SK-N-SH treated with all-trans-retinoic acid at 6 μM for 48 hours (cell line): ENCODE data around the gene C2CD3.
A peak's percentile ranks its signal among the peaks of the same experiment; 100 is the strongest.

ENCODE experiments used
- ATAC-seq: fragments of 200-7000 bp; cut with Tn5 transposase; 3 replicates; pipeline ENCODE4 v1.9.1; 2020; ENCODE audit warnings: mild to moderate bottlenecking, moderate library complexity
- ARNTL ChIP-seq: fragments of 450-650 bp; formaldehyde crosslinking; IDR thresholded peaks from 2 replicates; pipeline ENCODE4 v1.5.0; 2020; ENCODE audit warnings: low read depth, mild to moderate bottlenecking, moderate library complexity, borderline replicate concordance
- BACH2 ChIP-seq: fragments of 250-450 bp; sonication (Bioruptor Pico); IDR thresholded peaks from 2 replicates; pipeline ENCODE4 v1.9.0; 2021; ENCODE audit warnings: mild to moderate bottlenecking, borderline replicate concordance
- CSDC2 ChIP-seq: fragments of 250-450 bp; sonication (Bioruptor Pico); IDR thresholded peaks from 2 replicates; pipeline ENCODE4 v1.5.0; 2020; ENCODE audit warnings: mild to moderate bottlenecking, moderate library complexity
- ESRRG ChIP-seq: fragments of 250-450 bp; sonication (Bioruptor Pico); IDR thresholded peaks from 2 replicates; pipeline ENCODE4 v1.6.1; 2021; ENCODE audit warnings: mild to moderate bottlenecking
- GLIS3 ChIP-seq: fragments of 250-450 bp; sonication (Bioruptor Pico); IDR thresholded peaks from 2 replicates; pipeline ENCODE4 v1.5.0; 2020; ENCODE audit warnings: mild to moderate bottlenecking, moderate library complexity
- ISL1 ChIP-seq: fragments of 250-450 bp; sonication (Bioruptor Pico); IDR thresholded peaks from 2 replicates; pipeline ENCODE4 v2.1.2; 2022; ENCODE audit warnings: mild to moderate bottlenecking, moderate library complexity
- OSR1 ChIP-seq: fragments of 250-450 bp; sonication (Bioruptor Pico); IDR thresholded peaks from 2 replicates; pipeline ENCODE4 v1.8.0; 2022; ENCODE audit warnings: moderate library complexity, mild to moderate bottlenecking, inconsistent platforms
- PPARA ChIP-seq: fragments of 250-450 bp; sonication (Bioruptor Pico); IDR thresholded peaks from 2 replicates; pipeline ENCODE4 v1.5.0; 2020; ENCODE audit warnings: mild to moderate bottlenecking, borderline replicate concordance
- RARB ChIP-seq: fragments of 250-450 bp; sonication (Bioruptor Pico); IDR thresholded peaks from 2 replicates; pipeline ENCODE4 v1.8.0; 2021; ENCODE audit warnings: mild to moderate bottlenecking, moderate library complexity
- SNAI2 ChIP-seq: fragments of 250-450 bp; sonication (Bioruptor Pico); IDR thresholded peaks from 2 replicates; pipeline ENCODE4 v1.5.0; 2020; ENCODE audit warnings: mild to moderate bottlenecking, moderate library complexity
- TCF4 ChIP-seq: fragments of 250-450 bp; sonication (Bioruptor Pico); IDR thresholded peaks from 2 replicates; pipeline ENCODE4 v1.8.0; 2021; ENCODE audit warnings: mild to moderate bottlenecking, moderate library complexity, borderline replicate concordance
- TOX ChIP-seq: fragments of 250-450 bp; sonication (Bioruptor Pico); IDR thresholded peaks from 2 replicates; pipeline ENCODE4 v1.8.0; 2021; ENCODE audit warnings: mild to moderate bottlenecking, moderate library complexity, borderline replicate concordance
- ZC3H10 ChIP-seq: fragments of 250-450 bp; sonication (Bioruptor Pico); IDR thresholded peaks from 2 replicates; pipeline ENCODE4 v1.5.1; 2021; ENCODE audit warnings: mild to moderate bottlenecking, moderate library complexity
- ZFP3 ChIP-seq: fragments of 250-450 bp; sonication (Bioruptor Pico); IDR thresholded peaks from 2 replicates; pipeline ENCODE4 v1.5.0; 2020; ENCODE audit warnings: mild to moderate bottlenecking, moderate library complexity
- ZFP30 ChIP-seq: fragments of 450-650 bp; formaldehyde crosslinking; IDR thresholded peaks from 2 replicates; pipeline ENCODE4 v1.5.0; 2022; ENCODE audit warnings: mild to moderate bottlenecking, moderate library complexity
- ZNF565 ChIP-seq: fragments of 450-650 bp; formaldehyde crosslinking; conservative IDR thresholded peaks from 2 replicates; pipeline ENCODE4 v1.5.0; 2020; ENCODE audit warnings: low read depth, mild to moderate bottlenecking, moderate library complexity
- ZNF70 ChIP-seq: fragments of 450-650 bp; formaldehyde crosslinking; IDR thresholded peaks from 2 replicates; pipeline ENCODE4 v1.5.0; 2020; ENCODE audit warnings: mild to moderate bottlenecking, moderate library complexity
- ZNF8 ChIP-seq: fragments of 450-650 bp; formaldehyde crosslinking; IDR thresholded peaks from 2 replicates; pipeline ENCODE4 v1.5.0; 2020; ENCODE audit warnings: mild to moderate bottlenecking, moderate library complexity
- TF ChIP-seq, protein P1 (sequence below): fragments of 250-450 bp; sonication (Bioruptor Pico); IDR thresholded peaks from 2 replicates; pipeline ENCODE4 v1.8.0; 2021; ENCODE audit warnings: low read depth, mild to moderate bottlenecking, moderate library complexity, borderline replicate concordance
- TF ChIP-seq, protein P2 (sequence below): fragments of 250-450 bp; sonication (Bioruptor Pico); IDR thresholded peaks from 2 replicates; pipeline ENCODE4 v1.8.0; 2020; ENCODE audit warnings: mild to moderate bottlenecking, moderate library complexity, borderline replicate concordance
- TF ChIP-seq, protein P3 (sequence below): fragments of 250-450 bp; sonication (Bioruptor Pico); IDR thresholded peaks from 2 replicates; pipeline ENCODE4 v1.5.1; 2021; ENCODE audit warnings: mild to moderate bottlenecking, moderate library complexity
- TF ChIP-seq, protein P4 (sequence below): fragments of 250-450 bp; sonication (Bioruptor Pico); IDR thresholded peaks from 2 replicates; pipeline ENCODE4 v1.5.1; 2020; ENCODE audit warnings: low read depth, mild to moderate bottlenecking, moderate library complexity

Gene C2CD3

DNA sequence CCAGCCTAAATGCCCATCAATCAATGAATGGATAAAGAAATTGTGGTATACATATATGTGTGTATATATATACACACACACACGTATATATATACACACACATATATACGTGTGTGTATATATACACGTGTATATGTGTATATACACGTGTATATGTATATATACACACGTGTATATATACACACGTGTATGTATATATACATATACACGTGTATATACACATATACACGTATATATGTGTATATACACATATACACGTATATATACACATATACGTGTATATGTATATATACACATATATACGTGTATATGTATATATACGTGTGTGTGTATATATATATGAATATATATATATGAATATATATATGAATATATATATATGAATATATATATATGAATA, 54.1 kb downstream of the C2CD3 start:
- no peak for ATAC-seq
- TF ChIP-seq SNAI2 (CRISPR knock-in tag), result no peak
- TF ChIP-seq, protein P1, sequence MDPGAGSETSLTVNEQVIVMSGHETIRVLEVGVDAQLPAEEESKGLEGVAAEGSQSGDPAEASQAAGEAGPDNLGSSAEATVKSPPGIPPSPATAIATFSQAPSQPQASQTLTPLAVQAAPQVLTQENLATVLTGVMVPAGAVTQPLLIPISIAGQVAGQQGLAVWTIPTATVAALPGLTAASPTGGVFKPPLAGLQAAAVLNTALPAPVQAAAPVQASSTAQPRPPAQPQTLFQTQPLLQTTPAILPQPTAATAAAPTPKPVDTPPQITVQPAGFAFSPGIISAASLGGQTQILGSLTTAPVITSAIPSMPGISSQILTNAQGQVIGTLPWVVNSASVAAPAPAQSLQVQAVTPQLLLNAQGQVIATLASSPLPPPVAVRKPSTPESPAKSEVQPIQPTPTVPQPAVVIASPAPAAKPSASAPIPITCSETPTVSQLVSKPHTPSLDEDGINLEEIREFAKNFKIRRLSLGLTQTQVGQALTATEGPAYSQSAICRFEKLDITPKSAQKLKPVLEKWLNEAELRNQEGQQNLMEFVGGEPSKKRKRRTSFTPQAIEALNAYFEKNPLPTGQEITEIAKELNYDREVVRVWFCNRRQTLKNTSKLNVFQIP, result no peak
- TF ChIP-seq ESRRG, result no peak
- TF ChIP-seq TOX (CRISPR knock-in tag), result no peak
- TF ChIP-seq ZNF565 (CRISPR knock-in tag), result peak; percentile 44; the same call in 1 of the 2 replicates
- TF ChIP-seq ZNF70 (CRISPR knock-in tag), result 0 out of 2 replicates have a peak, but pooled peaks have one; percentile 34
- TF ChIP-seq ARNTL (CRISPR knock-in tag), result no peak

DNA sequence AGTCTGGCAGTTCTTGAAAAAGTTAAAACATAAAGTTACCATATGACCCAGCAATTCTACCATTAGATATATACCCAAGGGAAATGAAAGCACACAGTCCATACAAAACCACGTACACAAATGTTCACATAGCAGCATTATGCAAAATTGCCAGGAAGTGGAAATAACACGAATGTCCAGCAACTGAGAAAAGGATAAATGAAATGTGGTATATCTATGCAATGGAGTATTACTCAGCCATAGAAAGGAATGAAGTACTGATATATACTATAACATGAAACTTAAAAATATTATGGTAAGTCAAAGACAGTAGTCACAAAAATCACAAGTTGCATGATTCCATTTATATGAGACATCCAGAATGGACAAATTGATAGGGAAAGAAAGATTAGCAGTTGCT, 57.9 kb downstream of the C2CD3 start:
- no peak for ATAC-seq
- TF ChIP-seq ZNF70 (CRISPR knock-in tag) (no peak), ZNF8 (CRISPR knock-in tag) (peak; percentile 96)

DNA sequence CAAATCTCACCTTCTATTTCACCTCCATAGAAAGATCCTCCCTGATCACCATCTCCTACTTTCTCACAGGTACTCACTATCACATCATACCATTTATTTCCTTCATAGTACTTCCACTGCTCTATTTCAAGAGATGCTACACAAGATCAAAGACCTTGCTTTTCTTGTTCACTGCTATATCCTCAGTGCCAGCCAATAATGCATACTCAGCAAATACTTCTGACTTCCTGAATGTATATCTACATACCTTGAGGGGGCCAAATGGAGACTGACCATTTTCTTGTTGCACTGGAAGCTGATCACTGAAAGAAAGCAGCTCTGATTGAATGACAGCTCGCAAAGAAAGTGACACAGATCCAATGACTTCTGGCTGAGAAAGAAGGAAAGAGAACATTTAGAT, 64.7 kb downstream of the C2CD3 start:
- TF ChIP-seq ZNF565 (CRISPR knock-in tag) (no peak), ZFP3 (no peak), SNAI2 (CRISPR knock-in tag) (no peak), ARNTL (CRISPR knock-in tag) (no peak), ZNF8 (CRISPR knock-in tag) (no peak), TOX (CRISPR knock-in tag) (no peak), ZNF70 (CRISPR knock-in tag) (no peak), ESRRG (no peak), TCF4 (CRISPR knock-in tag) (no peak), BACH2 (CRISPR knock-in tag) (no peak), ZC3H10 (CRISPR knock-in tag) (no peak), PPARA (CRISPR knock-in tag) (no peak), ISL1 (CRISPR knock-in tag) (no peak), ZFP30 (CRISPR knock-in tag) (no peak), CSDC2 (no peak)
- TF ChIP-seq, protein P2, sequence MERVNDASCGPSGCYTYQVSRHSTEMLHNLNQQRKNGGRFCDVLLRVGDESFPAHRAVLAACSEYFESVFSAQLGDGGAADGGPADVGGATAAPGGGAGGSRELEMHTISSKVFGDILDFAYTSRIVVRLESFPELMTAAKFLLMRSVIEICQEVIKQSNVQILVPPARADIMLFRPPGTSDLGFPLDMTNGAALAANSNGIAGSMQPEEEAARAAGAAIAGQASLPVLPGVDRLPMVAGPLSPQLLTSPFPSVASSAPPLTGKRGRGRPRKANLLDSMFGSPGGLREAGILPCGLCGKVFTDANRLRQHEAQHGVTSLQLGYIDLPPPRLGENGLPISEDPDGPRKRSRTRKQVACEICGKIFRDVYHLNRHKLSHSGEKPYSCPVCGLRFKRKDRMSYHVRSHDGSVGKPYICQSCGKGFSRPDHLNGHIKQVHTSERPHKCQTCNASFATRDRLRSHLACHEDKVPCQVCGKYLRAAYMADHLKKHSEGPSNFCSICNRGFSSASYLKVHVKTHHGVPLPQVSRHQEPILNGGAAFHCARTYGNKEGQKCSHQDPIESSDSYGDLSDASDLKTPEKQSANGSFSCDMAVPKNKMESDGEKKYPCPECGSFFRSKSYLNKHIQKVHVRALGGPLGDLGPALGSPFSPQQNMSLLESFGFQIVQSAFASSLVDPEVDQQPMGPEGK (CRISPR knock-in tag), result no peak
- TF ChIP-seq, protein P3, sequence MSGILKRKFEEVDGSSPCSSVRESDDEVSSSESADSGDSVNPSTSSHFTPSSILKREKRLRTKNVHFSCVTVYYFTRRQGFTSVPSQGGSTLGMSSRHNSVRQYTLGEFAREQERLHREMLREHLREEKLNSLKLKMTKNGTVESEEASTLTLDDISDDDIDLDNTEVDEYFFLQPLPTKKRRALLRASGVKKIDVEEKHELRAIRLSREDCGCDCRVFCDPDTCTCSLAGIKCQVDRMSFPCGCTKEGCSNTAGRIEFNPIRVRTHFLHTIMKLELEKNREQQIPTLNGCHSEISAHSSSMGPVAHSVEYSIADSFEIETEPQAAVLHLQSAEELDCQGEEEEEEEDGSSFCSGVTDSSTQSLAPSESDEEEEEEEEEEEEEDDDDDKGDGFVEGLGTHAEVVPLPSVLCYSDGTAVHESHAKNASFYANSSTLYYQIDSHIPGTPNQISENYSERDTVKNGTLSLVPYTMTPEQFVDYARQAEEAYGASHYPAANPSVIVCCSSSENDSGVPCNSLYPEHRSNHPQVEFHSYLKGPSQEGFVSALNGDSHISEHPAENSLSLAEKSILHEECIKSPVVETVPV (CRISPR knock-in tag), result no peak
- TF ChIP-seq, protein P1, result no peak
- TF ChIP-seq, protein P4, sequence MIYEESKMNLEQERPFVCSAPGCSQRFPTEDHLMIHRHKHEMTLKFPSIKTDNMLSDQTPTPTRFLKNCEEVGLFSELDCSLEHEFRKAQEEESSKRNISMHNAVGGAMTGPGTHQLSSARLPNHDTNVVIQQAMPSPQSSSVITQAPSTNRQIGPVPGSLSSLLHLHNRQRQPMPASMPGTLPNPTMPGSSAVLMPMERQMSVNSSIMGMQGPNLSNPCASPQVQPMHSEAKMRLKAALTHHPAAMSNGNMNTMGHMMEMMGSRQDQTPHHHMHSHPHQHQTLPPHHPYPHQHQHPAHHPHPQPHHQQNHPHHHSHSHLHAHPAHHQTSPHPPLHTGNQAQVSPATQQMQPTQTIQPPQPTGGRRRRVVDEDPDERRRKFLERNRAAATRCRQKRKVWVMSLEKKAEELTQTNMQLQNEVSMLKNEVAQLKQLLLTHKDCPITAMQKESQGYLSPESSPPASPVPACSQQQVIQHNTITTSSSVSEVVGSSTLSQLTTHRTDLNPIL (CRISPR knock-in tag), result no peak
- TF ChIP-seq, all 23 proteins: peak for 0
- ATAC-seq, result no peak

DNA sequence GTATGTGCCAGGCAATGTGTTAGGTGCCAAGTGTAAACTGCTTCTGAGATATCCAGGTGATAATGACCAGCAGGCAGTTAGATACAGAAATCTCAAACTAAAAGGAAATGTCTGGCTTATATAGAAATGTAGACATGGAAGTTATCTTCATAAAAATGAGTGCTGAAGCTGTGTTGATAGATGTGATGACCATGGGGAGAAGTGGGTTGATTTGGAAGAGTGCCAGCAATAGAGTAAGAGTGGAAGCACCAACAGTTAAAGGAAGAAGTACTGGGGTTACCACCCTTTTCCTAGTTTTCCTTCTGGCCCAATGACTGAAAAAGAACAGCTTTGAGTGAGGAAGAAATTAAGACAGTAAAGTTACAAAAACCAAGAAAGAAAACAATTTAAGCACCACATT, 68.5 kb downstream of the C2CD3 start:
- no peak for ATAC-seq
- TF ChIP-seq ESRRG, result no peak
- no peak for TF ChIP-seq OSR1 (CRISPR knock-in tag)
- TF ChIP-seq TOX (CRISPR knock-in tag), result no peak
- no peak for TF ChIP-seq SNAI2 (CRISPR knock-in tag)
- no peak for TF ChIP-seq ZNF565 (CRISPR knock-in tag)
- TF ChIP-seq, protein P2 (CRISPR knock-in tag), result no peak
- no peak for TF ChIP-seq ARNTL (CRISPR knock-in tag)
- TF ChIP-seq, protein P4 (CRISPR knock-in tag), result no peak
- no peak for TF ChIP-seq ZNF70 (CRISPR knock-in tag)
- TF ChIP-seq RARB (CRISPR knock-in tag), result no peak
- TF ChIP-seq, protein P3 (CRISPR knock-in tag), result no peak
- TF ChIP-seq ZC3H10 (CRISPR knock-in tag), result no peak
- no peak for TF ChIP-seq ZNF8 (CRISPR knock-in tag)
- no peak for TF ChIP-seq PPARA (CRISPR knock-in tag)
- no peak for TF ChIP-seq GLIS3 (CRISPR knock-in tag)
- TF ChIP-seq TCF4 (CRISPR knock-in tag), result no peak
- TF ChIP-seq, all 23 proteins: peak for 0
